IMR-90 (cell line): ENCODE measurements around the gene SPAG16.

Experiments used
- BHLHE40 ChIP-seq: fragments of 150-350 bp; IDR thresholded peaks from 2 replicates; pipeline ENCODE4 v1.6.1; 2016; ENCODE audit warnings: mild to moderate bottlenecking, low read depth, low read length
- CTCF ChIP-seq: conservative IDR thresholded peaks from 2 replicates; pipeline ENCODE4 v1.5.1; 2012; ENCODE audit warnings: mild to moderate bottlenecking, low read depth, low read length, improper control_type of control experiment
- MXI1 ChIP-seq: IDR thresholded peaks from 2 replicates; pipeline ENCODE4 v1.6.1; 2012; ENCODE audit warnings: low read depth, mild to moderate bottlenecking, low read length, moderate library complexity, borderline replicate concordance
- POLR2A ChIP-seq: IDR thresholded peaks from 2 replicates; pipeline ENCODE4 v1.6.1; 2012; ENCODE audit warnings: mild to moderate bottlenecking, low read depth, low read length
- RAD21 ChIP-seq: IDR thresholded peaks from 2 replicates; pipeline ENCODE4 v1.6.1; 2012; ENCODE audit warnings: low read length, improper control_type of control experiment
- USF2 ChIP-seq: fragments of 150-350 bp; IDR thresholded peaks from 2 replicates; pipeline ENCODE4 v1.6.1; 2017; ENCODE audit warnings: mild to moderate bottlenecking, antibody characterized with exemption, low read length, low read depth

GRCh38 chr2:214139630-214140284 lies 855.5 kb downstream of the SPAG16 start:
- TF ChIP-seq POLR2A = no peak
- TF ChIP-seq CTCF = no peak
- no peak for TF ChIP-seq USF2
- TF ChIP-seq RAD21 = no peak
- TF ChIP-seq BHLHE40 = no peak
- no peak for TF ChIP-seq MXI1
